Bronchial epithelial cell (primary cell): Measurements from ENCODE around the gene SLC41A3. TPM values are rescaled to one million over a fixed set of nuclear protein-coding genes. Genes with fewer than 3 reads are reported as not detected.

Experiments
- DNase-seq: peaks from one replicate; pipeline ENCODE4 v3.0.0-alpha.2; 2010; ENCODE audit warnings: low read depth
- FAIRE-seq: peaks from 2 replicates; lab custom pipeline; 2011; peaks lifted over from hg19 to GRCh38; lab: Jason Lieb, UNC
- H3K27me3 ChIP-seq: 2 replicates; pipeline ENCODE4 v1.5.1; 2011; ENCODE audit warnings: low read length; ENCODE audit not compliant: control insufficient read depth, insufficient read depth
- H3K36me3 ChIP-seq: 2 replicates; pipeline ENCODE4 v1.5.1; 2011; ENCODE audit warnings: low read length; ENCODE audit not compliant: control insufficient read depth, insufficient read depth
- H3K4me3 ChIP-seq: 2 replicates; pipeline ENCODE4 v1.5.1; 2011; ENCODE audit warnings: mild to moderate bottlenecking, low read depth, low read length, control low read depth
- CTCF ChIP-seq: IDR thresholded peaks from 2 replicates; pipeline ENCODE4 v1.5.1; 2011; ENCODE audit warnings: mild to moderate bottlenecking, moderate library complexity, low read length, control low read depth, inconsistent platforms; ENCODE audit not compliant: insufficient read depth, severe bottlenecking
- total RNA-seq: library from RNA; depleted of rRNA; stranded (reverse); fragments of >200 nt; gene quantifications from 2 replicates; pipeline ENCODE4 v1.2.1, GENCODE V29; 2014

Gene SLC41A3
- 40.1 and 61.6 TPM in 2 replicates for total RNA-seq

DNA sequence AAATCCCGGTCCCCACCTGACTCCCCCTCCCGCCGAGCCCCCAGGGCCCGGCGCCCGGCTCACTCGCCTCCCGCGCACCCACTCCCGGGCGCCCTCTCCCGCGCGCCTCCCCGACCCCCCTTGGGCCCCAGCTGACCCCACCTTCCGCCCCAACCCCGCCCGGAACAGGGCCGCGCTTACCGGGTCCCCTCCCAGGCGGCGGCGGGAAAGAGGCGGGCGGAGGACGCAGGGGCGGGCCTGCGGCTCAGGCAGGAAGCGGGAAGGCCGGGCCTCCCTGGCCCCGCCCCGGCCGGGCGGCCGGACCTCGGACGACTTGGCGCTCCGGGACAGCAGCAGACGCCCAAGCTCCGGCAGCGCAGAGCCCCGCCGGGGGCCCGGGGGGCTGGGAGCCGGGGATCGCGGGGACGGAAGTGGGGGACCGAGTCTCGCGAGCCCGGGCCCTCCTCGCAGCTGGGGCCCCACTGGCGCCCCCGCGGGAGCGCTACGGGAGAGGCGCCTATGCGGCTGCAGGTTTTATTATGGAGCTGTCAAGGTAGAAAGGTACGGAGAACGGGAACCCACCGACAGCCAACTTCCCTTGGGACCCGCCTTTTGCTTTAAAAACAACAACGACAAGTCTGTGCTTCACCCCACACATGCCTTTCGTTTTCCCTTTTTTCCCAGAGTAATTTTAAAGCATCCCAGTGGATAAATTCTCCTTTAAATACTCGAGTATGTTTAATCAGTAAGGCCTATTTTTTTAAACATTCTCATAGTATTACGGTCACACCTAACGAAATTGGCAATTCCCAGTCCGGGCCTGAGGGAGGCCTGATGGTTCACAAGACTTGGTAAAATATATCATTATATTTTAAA, at the start of gene SLC41A3:
SLC41A3 (minus strand) TSS at position 212 of the 855 bp plus-strand sequence. CDS start 15,905 bp downstream, outside the sequence.
- TF ChIP-seq CTCF = peak; percentile 67
- DNase-seq (peak; percentile 70), FAIRE-seq (no peak)
- Histone ChIP-seq H3K27me3 (no peaks in the 10 kb centered on the region), H3K36me3 (no peaks in the 10 kb centered on the region), H3K4me3 (peak within 1 kb of the TSS; percentile 62)

GRCh38 chr3:126133606-126134005, 49.7 kb upstream of the SLC41A3 start:
- TF ChIP-seq CTCF = no peak
- Histone ChIP-seq H3K4me3 (no peak overlapping the region), H3K36me3 (no peaks in the 10 kb centered on the region), H3K27me3 (no peaks in the 10 kb centered on the region)
- FAIRE-seq (no peak), DNase-seq (no peak)

DNA sequence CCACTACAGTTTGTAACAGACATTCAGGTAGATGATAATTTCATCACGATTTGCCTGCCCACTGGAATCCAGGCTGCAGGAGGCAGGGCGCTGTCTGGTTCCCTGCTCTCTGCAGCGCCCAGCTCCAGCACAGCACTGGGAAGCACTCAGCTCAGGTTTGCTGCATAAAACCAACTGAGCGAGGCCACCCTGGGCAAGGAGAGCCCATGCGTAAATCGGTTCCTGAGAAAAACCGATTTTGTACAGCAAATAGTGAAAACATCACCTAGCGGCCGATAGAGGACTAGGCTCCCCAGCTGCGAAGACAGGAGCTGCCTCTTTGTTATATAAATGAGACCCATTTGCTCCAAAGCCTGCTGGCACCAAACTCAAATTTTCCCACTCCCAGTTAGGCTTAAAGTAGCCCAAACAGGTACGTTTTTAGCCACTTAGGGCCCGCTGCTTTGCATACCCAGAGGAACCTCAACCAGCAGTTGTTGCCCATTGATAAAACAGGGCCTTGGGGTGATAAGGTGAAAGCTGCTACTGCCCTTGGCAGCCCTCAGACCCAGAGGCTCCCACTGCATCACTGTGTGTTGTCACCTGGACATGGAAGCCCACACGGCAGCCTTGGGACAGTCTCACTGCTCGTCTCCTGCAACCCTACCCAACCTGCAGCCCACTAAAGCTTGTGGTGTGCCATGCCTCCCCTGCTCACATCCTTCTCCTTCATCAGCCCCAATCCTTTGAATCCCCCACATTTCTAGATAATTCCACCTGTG, 49.0 kb upstream of the SLC41A3 start:
- Histone ChIP-seq H3K4me3 (no peak overlapping the region), H3K36me3 (no peaks in the 10 kb centered on the region), H3K27me3 (no peaks in the 10 kb centered on the region)
- FAIRE-seq = no peak
- TF ChIP-seq CTCF = peak; percentile 28
- no peak for DNase-seq

DNA sequence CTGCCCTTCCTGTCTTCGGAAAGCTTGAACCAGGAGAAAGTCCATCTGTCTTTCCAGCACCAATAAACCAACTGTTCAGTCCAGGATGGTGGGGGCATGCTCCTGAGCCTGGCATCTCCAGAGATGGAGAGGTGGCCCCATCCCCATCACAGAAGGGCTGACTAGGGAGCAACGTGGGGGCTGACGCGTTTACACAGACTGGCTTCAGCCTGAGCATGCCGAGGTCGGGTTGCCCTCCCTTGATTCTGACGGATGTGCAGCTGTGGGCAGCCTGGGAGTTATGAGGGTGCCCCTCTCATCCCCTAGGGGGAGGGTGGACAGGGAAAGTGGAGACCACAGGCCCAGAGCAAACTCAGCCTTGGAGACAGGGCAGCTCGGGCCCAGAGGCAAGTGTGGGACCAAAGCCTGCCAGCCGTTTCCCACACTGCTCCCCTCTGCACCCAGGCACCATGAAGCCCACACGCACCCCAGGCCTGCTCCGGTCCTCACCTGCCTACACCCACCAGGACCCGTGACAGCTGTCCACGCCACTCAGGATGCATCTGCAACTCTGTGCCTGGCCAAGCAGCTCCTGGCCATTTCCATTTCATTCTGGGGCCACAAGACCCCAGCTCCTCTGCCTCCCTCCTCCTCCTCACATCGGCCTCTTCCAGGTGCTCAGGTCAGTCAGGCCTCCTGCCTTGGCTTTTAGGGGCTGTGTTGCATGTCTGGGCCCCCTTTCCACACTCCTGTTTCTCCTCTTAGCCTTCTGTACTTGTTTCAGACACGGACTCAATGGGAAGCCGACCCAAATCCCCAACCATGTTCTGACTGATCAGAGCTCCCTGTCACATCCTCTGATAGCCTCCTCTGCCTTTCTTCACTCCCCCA, 48.2 kb upstream of the SLC41A3 start:
- FAIRE-seq (no peak), DNase-seq (no peak)
- Histone ChIP-seq H3K4me3 (no peak overlapping the region), H3K36me3 (no peaks in the 10 kb centered on the region), H3K27me3 (no peaks in the 10 kb centered on the region)
- no peak for TF ChIP-seq CTCF

DNA sequence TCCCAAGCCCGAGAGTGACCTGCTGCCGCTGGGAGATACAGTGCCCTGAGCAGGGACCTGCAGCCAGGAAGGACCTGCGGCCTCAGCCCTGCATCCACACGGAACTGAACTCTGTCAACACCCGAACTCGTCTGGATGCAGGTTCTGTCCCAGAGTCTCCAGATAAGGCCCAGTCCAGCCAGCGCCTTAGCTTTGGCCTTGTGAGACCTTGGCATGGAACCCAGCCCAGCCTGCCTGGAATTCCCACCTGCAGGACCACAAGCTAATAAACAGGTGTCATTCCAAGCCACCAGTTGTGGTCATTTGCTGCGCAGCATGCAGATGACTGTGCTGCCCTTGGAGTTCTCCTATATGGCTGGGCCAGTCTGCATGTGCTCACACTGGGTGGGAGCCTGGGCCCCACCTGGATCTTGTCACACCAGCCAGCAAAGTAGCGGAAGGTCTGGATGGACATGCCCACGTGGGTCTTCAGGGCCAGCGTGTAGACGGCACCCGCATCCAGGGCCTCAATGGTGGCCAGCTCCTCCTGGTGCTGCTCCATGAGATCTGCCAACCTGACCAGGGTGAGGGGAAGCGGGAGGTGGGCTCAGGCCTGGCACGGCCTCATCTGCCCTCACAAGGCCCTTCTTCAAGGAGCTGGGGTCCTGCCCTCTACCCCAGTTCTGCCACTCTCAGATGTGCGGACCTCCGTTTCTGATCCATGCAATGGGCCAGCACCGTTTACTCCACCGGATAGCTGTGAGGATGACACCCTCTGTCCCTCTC, 47.2 kb upstream of the SLC41A3 start:
- FAIRE-seq (no peak), DNase-seq (no peak)
- H3K36me3 ChIP-seq = no peaks in the 10 kb centered on the region
- H3K4me3 ChIP-seq = no peak overlapping the region
- TF ChIP-seq CTCF = no peak
- no peaks in the 10 kb centered on the region for H3K27me3 ChIP-seq
